ENCODE results near the gene DCK.

The DCK gene

GRCh38 chr4:70993181-70994068, at the start of gene DCK:
Gene DCK (plus strand): TSS chr4:70993649. CDS start chr4:70993836, 187 bp downstream.
- H3K36me3 Mint-ChIP-seq (ENCODE audit: low read depth), result peaks cover 21% of the 10 kb centered on the region
- H3K4me3 Mint-ChIP-seq, result peak within 1 kb of the TSS; percentile 96
- peaks cover 38% of the 10 kb centered on the region for H3K4me1 Mint-ChIP-seq (ENCODE audit: low read depth)
- H3K27me3 Mint-ChIP-seq (ENCODE audit: low read depth), result no peaks in the 10 kb centered on the region
- H3K27ac Mint-ChIP-seq, result peak within 1 kb of the TSS; percentile 90
- H3K9me3 Mint-ChIP-seq, result no peaks in the 10 kb centered on the region

GRCh38 chr4:70945046-70945445, 48.4 kb upstream of the DCK start:
- Mint-ChIP-seq H3K4me1 (ENCODE audit: low read depth) (peaks cover 12% of the 10 kb centered on the region), H3K4me3 (no peak overlapping the region), H3K9me3 (no peaks in the 10 kb centered on the region), H3K36me3 (ENCODE audit: low read depth) (peaks cover 9% of the 10 kb centered on the region), H3K27me3 (ENCODE audit: low read depth) (no peaks in the 10 kb centered on the region), H3K27ac (no peak overlapping the region)

- Mint-ChIP-seq H3K27ac (no peak overlapping the region), H3K27me3 (ENCODE audit: low read depth) (no peaks in the 10 kb centered on the region), H3K36me3 (ENCODE audit: low read depth) (peaks cover 9% of the 10 kb centered on the region), H3K9me3 (no peaks in the 10 kb centered on the region), H3K4me3 (no peak overlapping the region), H3K4me1 (ENCODE audit: low read depth) (peaks cover 12% of the 10 kb centered on the region)
Observed at GRCh38 chr4:70945452-70946055, 47.9 kb upstream of the DCK start.

- H3K4me1 Mint-ChIP-seq (ENCODE audit: low read depth), result peaks cover 12% of the 10 kb centered on the region
- H3K27me3 Mint-ChIP-seq (ENCODE audit: low read depth), result no peaks in the 10 kb centered on the region
- H3K36me3 Mint-ChIP-seq (ENCODE audit: low read depth), result peaks cover 9% of the 10 kb centered on the region
- no peak overlapping the region for H3K27ac Mint-ChIP-seq
- no peak overlapping the region for H3K4me3 Mint-ChIP-seq
- H3K9me3 Mint-ChIP-seq, result no peaks in the 10 kb centered on the region
Observed at GRCh38 chr4:70946939-70947338, 46.5 kb upstream of the DCK start.

GRCh38 chr4:70948665-70949260, 44.7 kb upstream of the DCK start:
- H3K9me3 Mint-ChIP-seq, result no peaks in the 10 kb centered on the region
- H3K27ac Mint-ChIP-seq, result no peak overlapping the region
- H3K27me3 Mint-ChIP-seq (ENCODE audit: low read depth), result no peaks in the 10 kb centered on the region
- no peak overlapping the region for H3K4me3 Mint-ChIP-seq
- H3K36me3 Mint-ChIP-seq (ENCODE audit: low read depth), result peaks cover 5% of the 10 kb centered on the region
- H3K4me1 Mint-ChIP-seq (ENCODE audit: low read depth), result peaks cover 14% of the 10 kb centered on the region

- no peaks in the 10 kb centered on the region for H3K36me3 Mint-ChIP-seq (ENCODE audit: low read depth)
- no peak overlapping the region for H3K4me3 Mint-ChIP-seq
- no peaks in the 10 kb centered on the region for H3K9me3 Mint-ChIP-seq
- no peak overlapping the region for H3K27ac Mint-ChIP-seq
- H3K27me3 Mint-ChIP-seq (ENCODE audit: low read depth), result no peaks in the 10 kb centered on the region
- H3K4me1 Mint-ChIP-seq (ENCODE audit: low read depth), result peaks cover 6% of the 10 kb centered on the region
Observed at GRCh38 chr4:70954032-70954431, 39.4 kb upstream of the DCK start.

GRCh38 chr4:70956549-70957210, 36.8 kb upstream of the DCK start:
- H3K4me1 Mint-ChIP-seq (ENCODE audit: low read depth), result peaks cover 8% of the 10 kb centered on the region
- H3K27me3 Mint-ChIP-seq (ENCODE audit: low read depth), result no peaks in the 10 kb centered on the region
- no peaks in the 10 kb centered on the region for H3K36me3 Mint-ChIP-seq (ENCODE audit: low read depth)
- H3K4me3 Mint-ChIP-seq, result no peak overlapping the region
- no peak overlapping the region for H3K27ac Mint-ChIP-seq
- no peaks in the 10 kb centered on the region for H3K9me3 Mint-ChIP-seq

- Mint-ChIP-seq H3K9me3 (no peaks in the 10 kb centered on the region), H3K36me3 (ENCODE audit: low read depth) (peaks cover 2% of the 10 kb centered on the region), H3K27ac (no peak overlapping the region), H3K4me3 (no peak overlapping the region), H3K27me3 (ENCODE audit: low read depth) (no peaks in the 10 kb centered on the region), H3K4me1 (ENCODE audit: low read depth) (peaks cover 3% of the 10 kb centered on the region)
Observed at GRCh38 chr4:70958681-70959080, 34.8 kb upstream of the DCK start.

- H3K9me3 Mint-ChIP-seq, result no peaks in the 10 kb centered on the region
- peaks cover 8% of the 10 kb centered on the region for H3K4me1 Mint-ChIP-seq (ENCODE audit: low read depth)
- H3K4me3 Mint-ChIP-seq, result no peak overlapping the region
- peaks cover 7% of the 10 kb centered on the region for H3K36me3 Mint-ChIP-seq (ENCODE audit: low read depth)
- H3K27me3 Mint-ChIP-seq (ENCODE audit: low read depth), result no peaks in the 10 kb centered on the region
- H3K27ac Mint-ChIP-seq, result no peak overlapping the region
Observed at GRCh38 chr4:70969076-70969475, 24.4 kb upstream of the DCK start.

- H3K27me3 Mint-ChIP-seq (ENCODE audit: low read depth), result no peaks in the 10 kb centered on the region
- no peaks in the 10 kb centered on the region for H3K4me1 Mint-ChIP-seq (ENCODE audit: low read depth)
- no peaks in the 10 kb centered on the region for H3K9me3 Mint-ChIP-seq
- no peak overlapping the region for H3K4me3 Mint-ChIP-seq
- H3K27ac Mint-ChIP-seq, result no peak overlapping the region
- peaks cover 14% of the 10 kb centered on the region for H3K36me3 Mint-ChIP-seq (ENCODE audit: low read depth)
Observed at GRCh38 chr4:70976252-70976651, 17.2 kb upstream of the DCK start.

GRCh38 chr4:70979445-70980008, 13.9 kb upstream of the DCK start:
- Mint-ChIP-seq H3K36me3 (ENCODE audit: low read depth) (peaks cover 9% of the 10 kb centered on the region), H3K4me1 (ENCODE audit: low read depth) (no peaks in the 10 kb centered on the region), H3K27me3 (ENCODE audit: low read depth) (no peaks in the 10 kb centered on the region), H3K27ac (no peak overlapping the region), H3K9me3 (no peaks in the 10 kb centered on the region), H3K4me3 (no peak overlapping the region)

GRCh38 chr4:70980196-70980595, 13.3 kb upstream of the DCK start:
- H3K4me1 Mint-ChIP-seq (ENCODE audit: low read depth), result no peaks in the 10 kb centered on the region
- H3K27me3 Mint-ChIP-seq (ENCODE audit: low read depth), result no peaks in the 10 kb centered on the region
- no peak overlapping the region for H3K27ac Mint-ChIP-seq
- H3K36me3 Mint-ChIP-seq (ENCODE audit: low read depth), result peaks cover 6% of the 10 kb centered on the region
- no peaks in the 10 kb centered on the region for H3K9me3 Mint-ChIP-seq
- no peak overlapping the region for H3K4me3 Mint-ChIP-seq

- Mint-ChIP-seq H3K36me3 (ENCODE audit: low read depth) (peaks cover 3% of the 10 kb centered on the region), H3K27me3 (ENCODE audit: low read depth) (no peaks in the 10 kb centered on the region), H3K4me3 (no peak overlapping the region), H3K27ac (no peak overlapping the region), H3K4me1 (ENCODE audit: low read depth) (no peaks in the 10 kb centered on the region), H3K9me3 (no peaks in the 10 kb centered on the region)
Observed at GRCh38 chr4:70984106-70984505, 9.3 kb upstream of the DCK start.

- Mint-ChIP-seq H3K4me1 (ENCODE audit: low read depth) (no peaks in the 10 kb centered on the region), H3K27ac (no peak overlapping the region), H3K36me3 (ENCODE audit: low read depth) (peaks cover 1% of the 10 kb centered on the region), H3K4me3 (no peak overlapping the region), H3K27me3 (ENCODE audit: low read depth) (no peaks in the 10 kb centered on the region), H3K9me3 (no peaks in the 10 kb centered on the region)
Observed at GRCh38 chr4:70984589-70984988, 8.9 kb upstream of the DCK start.

Measured in T-helper 1 cell treated with Interleukin-12 subunit alpha and Interleukin-12 subunit beta and Interleukin-4 antibody, amounts not matched to agents 30 μg/mL and 1 μg/mL, for 36 hours (primary cell).